B cell (primary cell): ENCODE data around the gene B9D2.

Experiments
- CTCF ChIP-seq: fragments of 200-600 bp; IDR thresholded peaks from one replicate; pipeline ENCODE4 v1.8.0; 2022; ENCODE audit warnings: antibody characterized with exemption, mild to moderate bottlenecking
- EZH2 ChIP-seq: IDR thresholded peaks from 2 replicates; pipeline ENCODE4 v1.6.1; 2012; ENCODE audit warnings: borderline replicate concordance, low read depth, mild to moderate bottlenecking, moderate library complexity, low read length; ENCODE audit not compliant: insufficient read depth, poor library complexity, severe bottlenecking

- TF ChIP-seq CTCF, result no peak
- no peak for TF ChIP-seq EZH2
Measured at GRCh38 chr19:41327576-41328156, 36.3 kb downstream of the B9D2 start.
